GM23338 (cell line): Measurements from ENCODE around the gene TASP1.

Experiments used
- CREB1 ChIP-seq: fragments of 250-450 bp; sonication (Bioruptor Pico); IDR thresholded peaks from 2 replicates; pipeline ENCODE4 v1.5.0; 2020; ENCODE audit warnings: low read depth, mild to moderate bottlenecking, moderate library complexity
- CTCF ChIP-seq, 2 experiments: fragments of 200-600 bp in 1 of 2; sonication (generic) in 1 of 2; conservative IDR thresholded peaks; 2 replicates each; pipeline versions ENCODE4 v1.5.1 to v1.6.1; 2016 to 2017; ENCODE audit warnings: antibody characterized with exemption in 2 of 2, low read depth in 2 of 2, mild to moderate bottlenecking in 2 of 2, moderate library complexity in 1 of 2
- ETS1 ChIP-seq: IDR thresholded peaks from 2 replicates; pipeline ENCODE4 v1.6.1; 2016; ENCODE audit warnings: antibody characterized with exemption
- EZH2 ChIP-seq: fragments of 200-600 bp; sonication (generic); IDR thresholded peaks from one replicate; pipeline ENCODE4 v1.8.0; 2017; ENCODE audit warnings: antibody characterized with exemption, mild to moderate bottlenecking, low read depth; ENCODE audit not compliant: unreplicated experiment
- EZH2phosphoT487 ChIP-seq: fragments of 200-600 bp; sonication (generic); IDR thresholded peaks from one replicate; pipeline ENCODE4 v1.8.1; 2018; ENCODE audit warnings: antibody characterized with exemption; ENCODE audit not compliant: unreplicated experiment
- JUNB ChIP-seq: IDR thresholded peaks from one replicate; pipeline ENCODE4 v1.6.1; 2016; ENCODE audit warnings: antibody characterized with exemption; ENCODE audit not compliant: unreplicated experiment
- NANOG ChIP-seq: IDR thresholded peaks from 2 replicates; pipeline ENCODE4 v1.6.1; 2016; ENCODE audit warnings: antibody characterized with exemption, borderline replicate concordance
- POLR2AphosphoS5 ChIP-seq: IDR thresholded peaks from 2 replicates; pipeline ENCODE4 v1.6.1; 2016; ENCODE audit warnings: antibody characterized with exemption, low read depth
- STAT1 ChIP-seq: IDR thresholded peaks from one replicate; pipeline ENCODE4 v1.6.1; 2016; ENCODE audit warnings: antibody characterized with exemption; ENCODE audit not compliant: unreplicated experiment
- ZNF114 ChIP-seq: fragments of 250-450 bp; sonication (Bioruptor Pico); IDR thresholded peaks from 2 replicates; pipeline ENCODE4 v1.5.0; 2020; ENCODE audit warnings: mild to moderate bottlenecking, moderate library complexity
- ZNF331 ChIP-seq: fragments of 250-450 bp; sonication (Bioruptor Pico); IDR thresholded peaks from 2 replicates; pipeline ENCODE4 v1.5.0; 2020; ENCODE audit warnings: low read depth, mild to moderate bottlenecking, moderate library complexity
- ZNF462 ChIP-seq: fragments of 250-450 bp; sonication (Bioruptor Pico); IDR thresholded peaks from 2 replicates; pipeline ENCODE4 v1.5.0; 2020; ENCODE audit warnings: mild to moderate bottlenecking, moderate library complexity
- TF ChIP-seq, protein P1 (sequence below): IDR thresholded peaks from one replicate; pipeline ENCODE4 v1.6.1; 2018; ENCODE audit warnings: antibody characterized with exemption; ENCODE audit not compliant: unreplicated experiment

DNA sequence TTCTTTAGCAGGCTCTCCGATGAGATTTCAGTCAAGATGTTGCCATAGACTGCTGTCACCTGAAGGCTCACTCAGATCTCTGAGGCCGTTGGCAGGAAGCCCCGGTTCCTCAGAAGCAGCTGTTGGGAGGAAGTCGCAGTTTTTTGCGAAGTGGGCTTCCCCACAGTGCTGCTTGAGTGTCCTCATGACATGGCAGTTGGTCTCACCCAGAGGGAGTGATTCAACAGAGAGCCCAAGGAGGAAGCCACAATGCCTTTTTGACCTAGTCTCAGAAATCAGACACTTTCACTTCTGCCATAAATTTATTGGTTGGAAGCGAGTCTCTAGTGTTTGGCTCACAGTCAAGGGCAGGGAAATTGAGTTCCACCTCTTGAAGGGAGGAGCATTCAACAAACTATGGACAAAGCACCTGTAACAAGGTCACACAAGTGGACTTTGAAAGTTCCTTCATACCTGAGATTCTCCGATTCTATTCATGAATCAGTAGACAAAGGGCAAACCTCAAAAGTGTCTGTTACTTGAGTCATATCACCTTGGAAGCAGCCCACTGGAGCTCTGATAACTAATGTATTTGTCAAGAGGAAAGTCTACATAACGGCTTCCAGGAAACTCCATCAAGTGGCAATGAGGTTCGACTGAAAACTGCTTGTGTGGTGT lies 208.3 kb downstream of the TASP1 start:
- no peak for TF ChIP-seq CTCF (conservative IDR thresholded peaks at IDR 0.05; ENCODE audit: low read depth in 2 of 2)
- TF ChIP-seq POLR2AphosphoS5 = no peak
- TF ChIP-seq EZH2 = no peak
- no peak for TF ChIP-seq STAT1
- TF ChIP-seq, protein P1, sequence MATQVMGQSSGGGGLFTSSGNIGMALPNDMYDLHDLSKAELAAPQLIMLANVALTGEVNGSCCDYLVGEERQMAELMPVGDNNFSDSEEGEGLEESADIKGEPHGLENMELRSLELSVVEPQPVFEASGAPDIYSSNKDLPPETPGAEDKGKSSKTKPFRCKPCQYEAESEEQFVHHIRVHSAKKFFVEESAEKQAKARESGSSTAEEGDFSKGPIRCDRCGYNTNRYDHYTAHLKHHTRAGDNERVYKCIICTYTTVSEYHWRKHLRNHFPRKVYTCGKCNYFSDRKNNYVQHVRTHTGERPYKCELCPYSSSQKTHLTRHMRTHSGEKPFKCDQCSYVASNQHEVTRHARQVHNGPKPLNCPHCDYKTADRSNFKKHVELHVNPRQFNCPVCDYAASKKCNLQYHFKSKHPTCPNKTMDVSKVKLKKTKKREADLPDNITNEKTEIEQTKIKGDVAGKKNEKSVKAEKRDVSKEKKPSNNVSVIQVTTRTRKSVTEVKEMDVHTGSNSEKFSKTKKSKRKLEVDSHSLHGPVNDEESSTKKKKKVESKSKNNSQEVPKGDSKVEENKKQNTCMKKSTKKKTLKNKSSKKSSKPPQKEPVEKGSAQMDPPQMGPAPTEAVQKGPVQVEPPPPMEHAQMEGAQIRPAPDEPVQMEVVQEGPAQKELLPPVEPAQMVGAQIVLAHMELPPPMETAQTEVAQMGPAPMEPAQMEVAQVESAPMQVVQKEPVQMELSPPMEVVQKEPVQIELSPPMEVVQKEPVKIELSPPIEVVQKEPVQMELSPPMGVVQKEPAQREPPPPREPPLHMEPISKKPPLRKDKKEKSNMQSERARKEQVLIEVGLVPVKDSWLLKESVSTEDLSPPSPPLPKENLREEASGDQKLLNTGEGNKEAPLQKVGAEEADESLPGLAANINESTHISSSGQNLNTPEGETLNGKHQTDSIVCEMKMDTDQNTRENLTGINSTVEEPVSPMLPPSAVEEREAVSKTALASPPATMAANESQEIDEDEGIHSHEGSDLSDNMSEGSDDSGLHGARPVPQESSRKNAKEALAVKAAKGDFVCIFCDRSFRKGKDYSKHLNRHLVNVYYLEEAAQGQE = no peak
- no peak for TF ChIP-seq CREB1
- no peak for TF ChIP-seq ZNF331 (CRISPR knock-in tag)
- no peak for TF ChIP-seq JUNB
- no peak for TF ChIP-seq EZH2phosphoT487
- no peak for TF ChIP-seq ETS1
- no peak for TF ChIP-seq ZNF114 (CRISPR knock-in tag)
- no peak for TF ChIP-seq ZNF462 (CRISPR knock-in tag)
- no peak for TF ChIP-seq NANOG
